Neural cell (in vitro differentiated cells): Measurements from ENCODE around the gene SLC23A1. TPM values are rescaled to one million over a fixed set of nuclear protein-coding genes. Genes with fewer than 3 reads are reported as not detected.

Experiments
- H2AFZ ChIP-seq: fragments of 200-600, 300-800 bp; sonication (generic), shearing (Covaris generic); 2 replicates; pipeline ENCODE4 v1.6.0; 2014; ENCODE audit warnings: low read depth, mild to moderate bottlenecking, antibody characterized with exemption, low read length, moderate library complexity
- H3F3A ChIP-seq: fragments of 200-600 bp; shearing (Covaris generic); 2 replicates; pipeline ENCODE4 v1.6.1; 2016; ENCODE audit warnings: mild to moderate bottlenecking, moderate library complexity, mixed read lengths, antibody characterized with exemption, low read length; ENCODE audit not compliant: insufficient read depth, poor library complexity, severe bottlenecking
- H3K27ac ChIP-seq: fragments of 200-600, 300-800 bp; sonication (generic), shearing (Covaris generic); 2 replicates; pipeline ENCODE4 v1.5.1; 2014; ENCODE audit warnings: mild to moderate bottlenecking, low read length, moderate library complexity
- H3K27me3 ChIP-seq: fragments of 300-800, 200-600 bp; sonication (generic), shearing (Covaris generic); 2 replicates; pipeline ENCODE4 v1.6.0; 2014; ENCODE audit warnings: mild to moderate bottlenecking, low read depth, low read length, moderate library complexity; ENCODE audit not compliant: insufficient read depth
- H3K36me3 ChIP-seq: fragments of 300-800, 200-600 bp; sonication (generic), shearing (Covaris generic); 2 replicates; pipeline ENCODE4 v1.5.1; 2014; ENCODE audit warnings: mild to moderate bottlenecking, antibody characterized with exemption, low read length, moderate library complexity; ENCODE audit not compliant: insufficient read depth
- H3K4me2 ChIP-seq: fragments of 300-800, 200-600 bp; sonication (generic), shearing (Covaris generic); 2 replicates; pipeline ENCODE4 v1.6.0; 2014; ENCODE audit warnings: mild to moderate bottlenecking, low read length
- H3K4me3 ChIP-seq: fragments of 300-800, 200-600 bp; sonication (generic), shearing (Covaris generic); 2 replicates; pipeline ENCODE4 v1.5.1; 2014; ENCODE audit warnings: mild to moderate bottlenecking, low read length, moderate library complexity
- H3K79me2 ChIP-seq: fragments of 200-600 bp; shearing (Covaris generic); replicated peaks from 2 replicates; pipeline ENCODE4 v1.6.0; 2014; ENCODE audit warnings: mild to moderate bottlenecking, low read length, moderate library complexity; ENCODE audit not compliant: insufficient read depth
- H3K9ac ChIP-seq: fragments of 300-800, 200-600 bp; sonication (generic), shearing (Covaris generic); 2 replicates; pipeline ENCODE4 v1.6.1; 2016; ENCODE audit warnings: mild to moderate bottlenecking, low read length, mixed read lengths
- H3K9me2 ChIP-seq: fragments of 200-600 bp; shearing (Covaris generic); 2 replicates; pipeline ENCODE4 v1.6.1; 2016; ENCODE audit warnings: mild to moderate bottlenecking, low read length, mixed read lengths; ENCODE audit not compliant: insufficient read depth
- H3K9me3 ChIP-seq: fragments of 200-600, 300-800 bp; sonication (generic), shearing (Covaris generic); 2 replicates; pipeline ENCODE4 v1.6.1; 2016; ENCODE audit warnings: mild to moderate bottlenecking, mixed run types, low read length, moderate library complexity, mixed read lengths
- H4K20me1 ChIP-seq: fragments of 200-600 bp; shearing (Covaris generic); 2 replicates; pipeline ENCODE4 v1.6.1; 2016; ENCODE audit warnings: mild to moderate bottlenecking, mixed run types; ENCODE audit not compliant: insufficient read depth
- CTCF ChIP-seq: fragments of 450-650 bp; IDR thresholded peaks from 2 replicates; pipeline ENCODE4 v1.5.1; 2014; ENCODE audit warnings: antibody characterized with exemption, mild to moderate bottlenecking, moderate library complexity; ENCODE audit not compliant: poor library complexity, severe bottlenecking
- EP300 ChIP-seq: fragments of 450-650 bp; conservative IDR thresholded peaks from 2 replicates; pipeline ENCODE4 v1.6.1; 2014; ENCODE audit warnings: antibody characterized with exemption, mild to moderate bottlenecking, moderate library complexity; ENCODE audit not compliant: poor library complexity, severe bottlenecking
- EZH2 ChIP-seq: fragments of 200-600, 300-800 bp; shearing (Covaris generic), sonication (generic); IDR thresholded peaks from 2 replicates; pipeline ENCODE4 v1.6.1; 2014; ENCODE audit warnings: antibody characterized with exemption, low read length, borderline replicate concordance, mild to moderate bottlenecking; ENCODE audit not compliant: insufficient read depth, poor library complexity, severe bottlenecking
- MXI1 ChIP-seq: fragments of 450-650 bp; conservative IDR thresholded peaks from 2 replicates; pipeline ENCODE4 v1.6.1; 2014; ENCODE audit warnings: antibody characterized with exemption, mild to moderate bottlenecking; ENCODE audit not compliant: poor library complexity, severe bottlenecking
- POLR2AphosphoS5 ChIP-seq: IDR thresholded peaks from 2 replicates; pipeline ENCODE4 v1.6.1; 2012
- RAD21 ChIP-seq: fragments of 450-650 bp; conservative IDR thresholded peaks from 2 replicates; pipeline ENCODE4 v1.6.1; 2014; ENCODE audit warnings: antibody characterized with exemption, mild to moderate bottlenecking, moderate library complexity
- SMC3 ChIP-seq: fragments of 450-650 bp; conservative IDR thresholded peaks from 2 replicates; pipeline ENCODE4 v1.6.1; 2014; ENCODE audit warnings: antibody characterized with exemption, mild to moderate bottlenecking, moderate library complexity; ENCODE audit not compliant: poor library complexity
- TAF1 ChIP-seq: IDR thresholded peaks from 2 replicates; pipeline ENCODE4 v1.6.1; 2012; ENCODE audit warnings: low read depth
- polyA plus RNA-seq: library from polyadenylated mRNA; depleted of rRNA; stranded (reverse); fragments of >200 nt; gene quantifications from 2 replicates; pipeline ENCODE4 v1.2.3, GENCODE V29; 2014
- TF ChIP-seq, protein P1 (sequence below): IDR thresholded peaks from 2 replicates; pipeline ENCODE4 v1.6.1; 2012; ENCODE audit warnings: borderline replicate concordance

SLC23A1 gene
- polyA plus RNA-seq, 1 donor from 2014 or later: not detected

- Histone ChIP-seq H3K9ac (peak overlapping the region; percentile 9), H4K20me1 (no peaks in the 10 kb centered on the region), H3K27me3 (peaks cover 50% of the 10 kb centered on the region), H3K79me2 (no peaks in the 10 kb centered on the region), H3K27ac (no peak overlapping the region), H3F3A (no peaks in the 10 kb centered on the region), H2AFZ (no peak overlapping the region), H3K9me2 (no peaks in the 10 kb centered on the region), H3K4me3 (peak overlapping the region; percentile 55), H3K4me2 (no peak overlapping the region), H3K36me3 (no peaks in the 10 kb centered on the region), H3K9me3 (no peaks in the 10 kb centered on the region)
- no peak for TF ChIP-seq RAD21
- TF ChIP-seq CTCF: peak; percentile 46
These were observed 11.1 kb upstream of the SLC23A1 start for GRCh38 chr5:139394123-139394653.

DNA sequence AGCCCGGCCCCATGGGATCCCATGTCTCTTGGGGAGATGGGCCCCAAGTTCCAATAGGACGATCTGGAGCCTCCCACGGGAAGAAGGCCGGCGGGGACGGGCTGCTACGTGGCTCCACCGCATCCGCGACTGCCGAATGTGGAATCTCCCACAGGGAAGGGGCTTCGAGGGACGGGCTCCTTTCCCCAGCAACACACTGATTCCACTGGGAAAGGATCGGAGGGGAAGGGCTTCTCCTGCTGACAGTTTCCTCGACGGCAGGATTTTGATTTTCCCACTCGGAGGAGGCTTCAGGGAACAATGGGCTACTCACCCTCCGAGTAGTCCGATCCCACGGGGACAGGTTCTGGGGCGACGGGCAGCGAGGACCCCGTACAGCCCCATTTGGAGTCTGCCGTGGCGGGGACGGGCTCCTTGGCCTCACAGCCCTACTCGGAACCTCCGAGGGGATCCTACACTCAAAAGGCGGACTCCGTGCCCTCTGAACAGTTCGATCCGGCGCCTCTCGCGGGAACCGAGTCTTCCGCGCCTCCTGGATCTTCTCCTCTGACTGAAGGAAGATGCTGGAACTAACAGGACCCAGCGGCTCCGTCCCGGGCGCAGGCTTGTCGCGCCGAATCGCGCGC is 10.5 kb upstream of the SLC23A1 start:
- Histone ChIP-seq H3K79me2 (no peaks in the 10 kb centered on the region), H3K9me2 (no peaks in the 10 kb centered on the region), H4K20me1 (no peaks in the 10 kb centered on the region), H3K4me3 (peak overlapping the region; percentile 55), H2AFZ (no peak overlapping the region), H3K9me3 (no peaks in the 10 kb centered on the region), H3K27me3 (peaks cover 50% of the 10 kb centered on the region), H3K9ac (peak overlapping the region; percentile 9), H3K4me2 (no peak overlapping the region), H3K36me3 (no peaks in the 10 kb centered on the region), H3K27ac (no peak overlapping the region), H3F3A (no peaks in the 10 kb centered on the region)
- no peak for TF ChIP-seq CTCF
- TF ChIP-seq MXI1: no peak
- no peak for TF ChIP-seq EZH2
- TF ChIP-seq TAF1: no peak
- TF ChIP-seq EP300: no peak
- TF ChIP-seq, protein P1, sequence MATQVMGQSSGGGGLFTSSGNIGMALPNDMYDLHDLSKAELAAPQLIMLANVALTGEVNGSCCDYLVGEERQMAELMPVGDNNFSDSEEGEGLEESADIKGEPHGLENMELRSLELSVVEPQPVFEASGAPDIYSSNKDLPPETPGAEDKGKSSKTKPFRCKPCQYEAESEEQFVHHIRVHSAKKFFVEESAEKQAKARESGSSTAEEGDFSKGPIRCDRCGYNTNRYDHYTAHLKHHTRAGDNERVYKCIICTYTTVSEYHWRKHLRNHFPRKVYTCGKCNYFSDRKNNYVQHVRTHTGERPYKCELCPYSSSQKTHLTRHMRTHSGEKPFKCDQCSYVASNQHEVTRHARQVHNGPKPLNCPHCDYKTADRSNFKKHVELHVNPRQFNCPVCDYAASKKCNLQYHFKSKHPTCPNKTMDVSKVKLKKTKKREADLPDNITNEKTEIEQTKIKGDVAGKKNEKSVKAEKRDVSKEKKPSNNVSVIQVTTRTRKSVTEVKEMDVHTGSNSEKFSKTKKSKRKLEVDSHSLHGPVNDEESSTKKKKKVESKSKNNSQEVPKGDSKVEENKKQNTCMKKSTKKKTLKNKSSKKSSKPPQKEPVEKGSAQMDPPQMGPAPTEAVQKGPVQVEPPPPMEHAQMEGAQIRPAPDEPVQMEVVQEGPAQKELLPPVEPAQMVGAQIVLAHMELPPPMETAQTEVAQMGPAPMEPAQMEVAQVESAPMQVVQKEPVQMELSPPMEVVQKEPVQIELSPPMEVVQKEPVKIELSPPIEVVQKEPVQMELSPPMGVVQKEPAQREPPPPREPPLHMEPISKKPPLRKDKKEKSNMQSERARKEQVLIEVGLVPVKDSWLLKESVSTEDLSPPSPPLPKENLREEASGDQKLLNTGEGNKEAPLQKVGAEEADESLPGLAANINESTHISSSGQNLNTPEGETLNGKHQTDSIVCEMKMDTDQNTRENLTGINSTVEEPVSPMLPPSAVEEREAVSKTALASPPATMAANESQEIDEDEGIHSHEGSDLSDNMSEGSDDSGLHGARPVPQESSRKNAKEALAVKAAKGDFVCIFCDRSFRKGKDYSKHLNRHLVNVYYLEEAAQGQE: no peak
- TF ChIP-seq SMC3: no peak
- no peak for TF ChIP-seq RAD21
- no peak for TF ChIP-seq POLR2AphosphoS5
